Fibroblast of skin of left quadriceps (primary cell): ENCODE results near the gene NOLC1.
"Not testable (repeated sequence)": the region's sequence is repeated elsewhere in the genome, so short reads cannot be mapped to it uniquely, and the experiment has no call there.

Experiments
- DNase-seq, 2 experiments: peaks; one replicate each; pipeline ENCODE4 v3.0.0-alpha.2; 2013; ENCODE audit warnings: low read depth in 2 of 2

The NOLC1 gene

DNA sequence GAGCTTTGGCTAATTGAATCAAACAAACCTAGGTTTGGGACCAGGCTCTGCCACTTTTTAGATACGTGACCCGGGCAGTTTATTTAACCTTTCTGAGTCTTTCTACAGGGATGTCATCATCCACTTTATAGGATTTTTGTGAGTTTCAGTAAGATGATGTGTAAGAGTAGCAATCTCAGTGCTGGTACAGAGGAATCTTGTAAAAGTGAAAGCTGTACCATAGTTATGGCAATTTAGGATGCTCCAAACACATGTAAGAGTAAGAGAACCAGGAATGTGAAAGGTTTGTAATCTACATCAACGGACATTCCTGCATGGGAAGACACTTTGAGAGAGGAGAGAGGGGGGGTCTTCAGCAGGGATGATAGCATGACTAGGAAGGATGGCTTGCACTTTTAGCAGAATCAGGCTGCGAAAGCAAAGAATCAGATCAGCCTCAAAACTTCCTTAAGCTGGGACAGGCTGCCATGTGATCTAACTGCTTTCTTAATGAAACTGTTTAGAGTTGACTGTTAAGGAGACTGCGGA lies 968 bp downstream of the NOLC1 start:
- DNase-seq = no peak

DNA sequence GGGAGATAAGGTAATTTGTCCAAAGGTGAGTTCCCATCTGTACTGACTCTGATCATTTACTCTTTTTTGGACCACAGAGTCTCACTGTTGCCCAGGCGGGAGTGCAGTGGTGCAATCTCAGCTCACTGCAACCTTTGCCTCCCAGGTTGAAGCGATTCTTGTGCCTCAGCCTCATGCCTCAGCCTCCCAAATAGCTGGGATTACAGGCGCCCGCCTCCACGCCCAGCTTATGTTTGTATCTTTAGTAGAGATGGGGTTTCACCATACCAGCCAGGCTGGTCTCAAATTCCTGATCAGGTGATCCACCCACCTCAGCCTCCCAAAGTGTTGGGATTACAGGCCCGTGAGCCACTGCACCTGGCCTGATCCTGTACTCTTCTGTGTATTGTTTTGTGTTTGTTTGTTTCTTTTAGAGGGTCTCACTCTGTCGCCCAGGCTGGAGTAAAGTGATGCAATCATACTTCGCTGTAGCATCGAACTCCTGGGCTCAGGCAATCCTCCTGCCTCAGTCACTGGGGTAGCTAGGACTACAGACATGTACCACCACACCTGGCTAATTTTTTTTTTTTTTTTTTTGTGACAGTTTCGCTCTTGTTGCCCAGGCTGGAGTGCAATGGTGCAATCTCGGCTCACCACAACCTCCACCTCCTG lies 2.4 kb downstream of the NOLC1 start:
- DNase-seq = no peak

DNA sequence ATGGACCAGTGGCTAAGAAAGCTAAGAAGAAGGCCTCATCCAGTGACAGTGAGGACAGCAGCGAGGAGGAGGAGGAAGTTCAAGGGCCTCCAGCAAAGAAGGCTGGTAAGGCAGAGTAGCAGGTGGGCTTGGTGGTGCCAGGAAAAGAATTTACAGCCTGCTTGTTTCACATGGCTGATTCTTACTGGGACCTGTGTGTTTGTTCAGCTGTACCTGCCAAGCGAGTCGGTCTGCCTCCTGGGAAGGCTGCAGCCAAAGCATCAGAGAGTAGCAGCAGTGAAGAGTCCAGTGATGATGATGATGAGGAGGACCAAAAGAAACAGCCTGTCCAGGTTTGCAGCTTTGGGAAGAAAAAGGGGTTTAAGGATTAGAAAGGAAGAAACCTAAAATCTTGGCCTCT lies 5.0 kb downstream of the NOLC1 start:
- no peak for DNase-seq

DNA sequence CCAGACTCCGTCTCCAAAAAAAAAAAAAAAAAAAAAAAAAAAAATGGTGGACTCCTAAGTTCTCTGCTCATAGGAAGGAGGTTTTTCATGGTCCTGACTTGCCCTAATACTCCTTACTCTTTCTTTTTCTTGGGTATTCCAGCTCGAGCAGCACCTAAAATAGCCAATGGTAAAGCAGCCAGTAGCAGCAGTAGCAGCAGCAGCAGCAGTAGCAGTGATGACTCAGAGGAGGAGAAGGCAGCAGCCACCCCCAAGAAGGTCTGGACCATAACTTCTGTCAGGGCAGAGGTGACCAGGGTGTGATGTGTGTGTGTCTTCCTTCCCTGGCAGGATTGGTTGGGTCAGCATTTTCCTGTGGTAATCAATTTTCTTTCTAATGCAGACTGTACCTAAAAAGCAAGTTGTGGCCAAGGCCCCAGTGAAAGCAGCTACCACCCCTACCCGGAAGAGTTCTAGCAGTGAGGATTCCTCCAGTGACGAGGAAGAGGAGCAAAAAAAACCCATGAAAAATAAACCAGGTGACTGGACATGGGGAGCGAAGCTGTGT lies 6.9 kb downstream of the NOLC1 start:
- DNase-seq = no peak

DNA sequence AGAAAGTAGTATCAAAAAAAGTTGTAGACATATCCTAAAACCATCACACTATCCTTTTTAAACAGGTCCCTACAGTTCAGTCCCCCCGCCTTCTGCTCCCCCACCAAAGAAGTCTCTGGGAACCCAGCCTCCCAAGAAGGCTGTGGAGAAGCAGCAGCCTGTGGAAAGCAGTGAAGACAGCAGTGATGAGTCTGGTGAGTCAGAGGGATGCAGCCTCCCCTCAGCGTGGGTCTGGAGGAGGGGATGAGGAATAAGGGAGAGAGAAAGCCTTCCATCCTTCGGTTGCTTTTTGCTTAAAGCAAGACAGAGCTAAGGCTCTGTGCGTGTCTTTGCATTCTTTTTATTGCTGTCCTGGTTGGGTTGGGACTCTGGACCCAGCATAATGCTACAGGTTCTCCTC lies 7.6 kb downstream of the NOLC1 start:
- DNase-seq = no peak

DNA sequence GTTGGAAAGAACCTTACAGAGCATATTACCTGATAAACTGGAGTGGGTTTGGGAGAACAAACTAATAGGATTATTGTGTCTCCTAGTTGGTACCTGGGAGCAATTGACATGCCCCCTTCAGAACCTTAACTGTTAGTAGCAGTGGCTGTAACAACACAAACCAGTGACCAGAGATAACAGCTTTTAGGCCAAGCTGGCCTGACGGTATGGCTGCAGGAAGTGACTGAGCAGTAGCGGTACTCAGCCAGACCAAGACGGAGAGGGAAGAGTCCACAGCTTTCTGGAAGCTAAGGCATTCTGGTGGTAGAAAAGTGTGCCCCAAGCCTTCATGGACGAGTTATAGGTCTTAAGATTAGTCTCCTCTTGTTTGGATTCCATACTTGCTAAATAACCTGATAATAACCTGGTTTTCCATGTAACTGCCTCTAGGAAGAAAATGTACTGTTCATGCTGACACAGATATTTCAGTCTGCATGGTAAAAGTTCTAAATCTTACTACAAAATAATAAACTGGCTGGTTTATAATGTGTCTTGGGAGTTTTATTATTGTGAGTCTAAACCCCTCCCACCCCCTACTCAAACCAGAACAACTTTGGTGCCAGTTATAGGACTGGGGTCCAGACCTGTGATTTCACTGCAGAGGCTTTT lies 11.3 kb downstream of the NOLC1 start:
- DNase-seq = no peak

DNA sequence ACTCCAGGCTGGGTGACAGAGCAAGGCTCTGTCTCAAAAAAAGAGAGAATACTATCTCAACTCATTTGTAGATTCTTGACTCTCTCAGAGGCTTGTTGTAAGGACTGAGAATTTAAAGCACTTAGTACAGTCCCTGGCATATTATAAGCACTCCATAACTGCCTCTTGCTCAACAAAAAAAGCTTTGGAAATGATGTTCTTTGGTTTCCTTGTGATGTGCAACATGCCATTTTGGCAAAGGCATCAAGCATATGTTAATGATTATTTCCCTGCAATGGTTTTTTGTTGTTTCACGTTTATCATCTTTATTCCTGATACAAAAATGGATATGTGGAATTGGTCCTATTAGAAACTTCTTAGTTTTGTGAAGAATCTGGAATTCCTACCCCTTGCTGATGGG lies 15.7 kb downstream of the NOLC1 start:
- DNase-seq = peak; percentile 18 to 28

DNA sequence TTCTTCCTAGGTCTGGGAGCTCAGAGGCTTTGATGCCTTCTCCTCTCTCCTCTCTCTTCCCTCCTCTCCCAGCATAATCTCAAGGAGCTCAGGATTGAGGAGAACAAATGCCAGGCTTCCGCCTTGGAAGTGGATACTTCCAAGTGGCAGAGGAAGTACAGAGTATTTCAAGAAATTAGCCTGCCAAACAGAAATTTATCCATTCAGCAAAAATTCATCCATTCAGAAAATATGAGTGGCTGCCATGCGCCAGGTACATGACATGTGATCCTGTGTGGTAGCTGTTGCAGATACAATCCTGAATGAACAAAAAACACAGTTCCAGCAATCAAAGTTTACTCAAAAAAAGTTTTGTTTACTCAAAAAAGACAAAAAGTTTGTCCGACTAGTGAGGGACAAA lies 18.4 kb downstream of the NOLC1 start:
- no peak for DNase-seq

DNA sequence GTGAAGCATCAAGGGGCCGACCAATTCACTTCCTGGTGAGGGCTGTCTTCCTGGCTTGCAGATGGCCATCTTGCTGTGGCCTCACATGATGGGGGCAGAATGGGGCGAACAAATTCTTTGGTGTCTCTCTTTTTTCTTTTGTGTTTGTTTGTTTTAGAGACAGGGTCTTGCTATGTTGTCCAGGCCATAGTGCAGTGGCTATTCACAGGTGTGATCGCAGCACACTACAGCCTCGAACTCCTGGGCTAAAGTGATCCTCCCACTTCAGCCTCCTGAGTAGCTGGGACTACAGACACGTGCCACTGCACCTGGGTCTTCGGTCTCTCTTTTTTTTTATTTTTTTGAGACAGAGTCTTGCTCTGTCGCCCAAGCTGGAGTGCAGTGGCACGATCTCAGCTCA lies 20.1 kb downstream of the NOLC1 start:
- no peak for DNase-seq

DNA sequence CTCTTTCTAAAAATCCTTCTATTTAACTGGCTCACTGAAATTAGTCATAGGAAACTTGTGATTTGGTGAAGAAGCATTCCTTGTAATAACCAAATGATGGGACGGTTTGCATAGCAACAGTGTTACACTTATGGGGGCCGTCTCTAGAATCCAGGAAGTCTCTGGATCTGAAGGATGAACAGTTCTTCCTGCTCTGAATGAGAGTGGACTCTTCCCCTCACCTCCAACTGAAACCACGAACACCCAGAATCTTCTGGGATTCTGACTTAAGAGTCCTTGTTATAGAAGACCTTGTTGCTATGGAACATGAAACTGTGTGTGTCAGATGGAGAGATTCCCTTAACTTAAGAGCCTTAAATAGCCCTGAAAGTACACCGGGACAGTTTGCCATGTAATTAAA lies 23.2 kb downstream of the NOLC1 start:
- peak; percentile 27 to 28 for DNase-seq

DNA sequence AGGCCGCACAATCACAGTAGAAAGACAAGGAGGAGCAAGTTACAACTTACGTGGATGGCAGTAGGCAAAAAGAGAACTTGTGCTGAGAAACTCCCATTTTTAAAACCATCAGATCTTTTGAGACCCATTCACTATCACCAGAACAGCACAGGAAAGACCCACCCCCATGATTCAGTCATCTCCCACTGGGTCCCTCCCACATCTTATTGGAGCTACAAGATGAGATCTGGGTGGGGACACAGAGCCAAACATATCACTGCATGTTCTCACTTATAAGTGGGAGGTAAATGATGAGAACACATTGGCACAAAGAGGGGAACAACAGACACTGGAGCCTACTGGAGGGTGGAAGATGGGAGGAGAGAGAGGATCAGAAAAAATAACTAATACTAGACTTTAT lies 32.4 kb downstream of the NOLC1 start:
- no peak for DNase-seq

DNA sequence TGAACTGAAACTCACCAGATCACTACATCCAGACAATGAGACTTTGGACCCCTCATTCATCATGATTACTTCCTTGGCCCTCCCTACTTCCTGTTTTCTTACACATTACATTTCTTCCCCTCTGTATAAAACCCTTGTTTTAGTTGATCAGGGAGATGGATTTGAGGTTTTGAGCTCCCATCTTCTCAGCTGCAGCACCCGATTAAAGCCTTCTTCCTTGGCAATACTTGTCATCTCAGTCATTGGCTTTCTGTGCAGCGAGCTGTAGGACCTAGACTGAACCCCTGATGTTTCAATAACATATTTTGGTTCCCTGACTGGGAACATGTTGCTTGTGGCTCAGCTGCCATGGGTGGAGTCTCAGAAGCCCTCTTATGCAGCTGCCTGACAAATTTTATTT lies 33.1 kb downstream of the NOLC1 start:
- no peak for DNase-seq

DNA sequence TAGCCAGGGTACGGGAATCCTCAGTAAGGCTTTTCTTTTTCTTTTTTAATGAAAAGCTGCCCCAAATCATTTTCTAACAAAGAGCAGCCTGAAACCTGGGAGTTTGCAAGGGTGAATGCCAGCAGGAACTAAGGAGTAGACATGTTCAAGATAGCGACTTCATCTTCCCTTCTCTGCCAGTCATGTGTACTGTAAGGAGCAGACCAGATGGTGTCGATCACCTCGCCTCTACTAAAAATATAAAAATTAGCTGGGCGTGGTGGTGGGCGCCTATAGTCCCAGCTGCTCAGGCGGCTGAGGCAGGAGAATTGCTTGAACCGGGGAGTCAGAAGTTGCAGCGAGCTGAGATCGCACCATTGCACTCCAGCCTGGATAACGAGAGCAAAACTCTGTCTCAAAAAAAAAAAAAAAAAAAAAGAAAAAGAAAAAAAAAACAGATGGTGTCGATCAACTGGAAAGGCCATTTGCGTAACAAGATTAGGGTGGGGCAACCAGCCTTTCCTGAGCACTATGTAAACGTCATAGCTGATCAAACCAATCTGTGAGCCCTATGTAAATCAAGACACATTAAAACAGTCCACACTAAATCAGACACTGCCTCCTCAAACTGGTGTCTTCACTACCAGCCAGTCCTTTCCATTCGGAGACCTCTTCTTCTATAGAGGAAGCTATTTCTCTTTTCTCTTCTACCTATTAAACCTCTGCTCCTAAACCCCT lies 33.8 kb downstream of the NOLC1 start:
- no peak for DNase-seq

DNA sequence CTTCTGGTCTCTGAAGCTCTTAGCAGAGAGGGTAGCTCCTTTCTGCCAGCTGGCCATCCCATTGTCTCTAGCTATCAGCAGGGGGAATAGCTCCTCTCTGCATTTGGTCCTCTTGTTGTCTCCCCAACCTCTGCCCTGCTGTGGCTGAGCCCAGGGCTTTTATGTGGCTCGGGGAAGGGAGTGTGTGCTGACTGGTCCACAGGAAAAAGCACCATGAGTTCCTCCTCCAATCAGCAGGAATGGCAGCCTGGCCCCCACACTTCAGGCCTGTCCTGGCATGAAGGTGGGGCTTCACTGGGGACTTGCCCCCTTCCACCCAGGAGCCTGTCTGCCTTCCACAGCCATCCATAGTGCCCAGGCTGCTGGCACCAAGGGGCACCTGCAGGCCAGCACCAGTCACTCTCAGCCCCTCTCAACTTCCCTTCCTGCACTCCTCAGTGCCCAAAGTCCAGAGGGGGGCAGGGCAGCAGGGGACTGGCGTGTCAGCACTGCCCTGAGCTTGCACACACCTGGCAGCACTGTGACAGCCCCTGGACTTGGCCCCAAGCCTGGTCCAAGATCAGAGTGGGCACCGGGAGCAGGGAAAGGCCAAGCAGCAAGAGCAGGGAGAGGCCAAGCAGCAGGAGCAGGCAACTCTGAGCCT lies 36.2 kb downstream of the NOLC1 start:
- DNase-seq = no peak

DNA sequence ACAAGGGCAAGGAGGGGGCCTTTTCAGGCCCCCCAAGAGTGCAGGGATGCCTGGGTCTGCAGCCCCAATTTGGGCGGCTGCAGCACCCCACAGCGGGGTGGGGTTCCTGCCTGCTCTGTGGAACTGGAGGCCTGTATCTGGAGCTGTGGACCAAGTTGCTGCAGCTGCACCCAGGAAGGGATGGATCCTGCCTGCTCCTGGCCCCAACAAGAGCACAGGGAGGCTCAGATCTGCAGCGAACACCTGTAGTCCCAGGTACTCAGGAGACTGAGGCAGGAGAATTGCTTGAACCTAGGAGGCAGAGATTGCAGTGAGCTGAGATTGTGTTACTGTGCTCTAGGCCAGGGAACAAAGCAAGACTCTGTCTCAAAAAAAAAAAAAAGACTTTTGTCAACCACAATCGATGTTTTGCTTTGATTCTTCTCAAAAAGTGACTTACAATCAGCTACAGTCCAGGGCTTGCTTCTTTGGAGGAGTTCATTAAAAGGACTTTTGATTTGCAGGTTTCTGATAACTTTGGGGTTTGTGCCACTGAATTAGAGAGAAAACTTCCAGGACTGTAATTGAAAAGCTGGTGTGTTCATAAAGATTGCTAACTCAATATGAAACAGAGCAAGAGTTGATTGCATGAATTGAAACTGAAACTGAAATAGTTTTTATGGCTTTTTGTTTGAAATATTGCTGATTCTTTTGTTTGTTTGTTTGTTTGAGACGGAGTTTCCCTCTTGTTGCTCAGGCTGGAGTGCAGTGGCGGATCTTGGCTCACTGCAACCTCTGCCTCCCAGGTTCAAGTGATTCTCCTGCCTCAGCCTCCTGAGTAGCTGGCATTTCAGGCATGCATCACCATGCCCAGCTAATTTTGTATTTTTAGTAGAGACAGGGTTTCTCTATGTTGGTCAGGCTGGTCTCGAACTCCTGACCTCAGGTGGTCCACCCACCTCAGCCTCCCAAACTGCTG lies 37.0 kb downstream of the NOLC1 start:
- DNase-seq = not testable (repeated sequence)

DNA sequence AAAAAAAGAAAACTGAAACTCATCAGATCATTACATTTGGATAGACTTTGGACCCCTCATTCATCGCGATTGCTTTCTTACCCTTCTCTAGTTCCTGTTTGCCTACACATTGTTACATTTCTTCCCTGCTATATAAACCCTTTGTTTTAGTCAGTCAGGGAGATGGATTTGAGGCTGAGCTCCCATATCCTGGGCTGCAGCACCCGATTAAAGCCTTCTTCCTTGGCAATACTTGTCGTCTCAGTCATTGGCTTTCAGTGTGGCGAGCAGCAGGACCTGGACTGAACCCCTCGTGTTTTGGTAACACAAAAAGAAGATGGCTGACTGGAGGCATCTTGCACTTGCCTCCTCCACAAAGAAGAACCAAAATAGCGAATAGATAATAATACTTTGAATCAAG lies 39.8 kb downstream of the NOLC1 start:
- no peak for DNase-seq

DNA sequence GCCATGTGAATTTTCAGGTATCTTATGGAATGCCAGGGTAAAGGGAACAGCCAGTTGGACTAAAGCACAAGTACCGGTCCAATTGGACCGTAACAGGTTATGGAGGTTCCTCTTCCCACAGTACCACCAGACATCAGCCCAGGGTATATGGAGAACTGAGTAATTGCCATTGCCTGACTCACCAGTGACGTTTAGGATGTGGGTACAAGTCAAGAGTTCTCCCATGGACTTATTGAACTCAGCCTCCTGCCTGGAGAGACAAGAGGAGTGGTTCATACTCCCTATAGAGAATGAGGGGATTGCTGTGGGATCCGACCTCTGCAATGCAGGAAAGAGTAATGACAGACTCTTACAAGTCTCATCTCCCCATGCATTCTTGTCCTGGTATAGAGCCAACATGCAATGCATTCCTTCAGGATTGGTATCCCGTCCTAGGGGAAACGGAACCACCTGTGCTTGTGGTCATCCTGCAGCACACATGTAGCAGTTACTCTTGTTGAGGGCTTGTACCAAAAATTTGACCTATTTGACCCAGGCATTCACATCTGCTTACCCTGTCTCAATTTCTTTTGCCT lies 43.2 kb downstream of the NOLC1 start:
- DNase-seq = no peak

DNA sequence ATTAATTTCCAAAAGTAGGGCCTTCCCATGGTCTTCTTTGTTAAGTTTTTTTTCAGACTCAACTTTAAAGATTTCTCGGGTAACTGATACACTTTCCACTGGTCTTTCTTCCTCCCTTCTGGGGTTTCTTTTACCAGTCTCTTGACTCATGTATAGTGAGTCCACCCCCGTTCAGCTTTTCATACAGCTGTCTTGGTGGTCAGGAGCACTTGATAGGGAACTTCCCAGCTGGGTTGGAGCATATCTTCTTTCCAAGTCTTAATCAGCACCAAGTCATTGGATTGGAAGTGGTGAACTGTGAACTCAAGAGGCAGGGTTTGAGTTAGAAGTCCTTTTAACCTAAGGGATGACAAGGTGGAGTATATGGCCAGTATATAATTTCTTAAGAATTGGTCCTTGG lies 44.7 kb downstream of the NOLC1 start:
- DNase-seq = no peak

DNA sequence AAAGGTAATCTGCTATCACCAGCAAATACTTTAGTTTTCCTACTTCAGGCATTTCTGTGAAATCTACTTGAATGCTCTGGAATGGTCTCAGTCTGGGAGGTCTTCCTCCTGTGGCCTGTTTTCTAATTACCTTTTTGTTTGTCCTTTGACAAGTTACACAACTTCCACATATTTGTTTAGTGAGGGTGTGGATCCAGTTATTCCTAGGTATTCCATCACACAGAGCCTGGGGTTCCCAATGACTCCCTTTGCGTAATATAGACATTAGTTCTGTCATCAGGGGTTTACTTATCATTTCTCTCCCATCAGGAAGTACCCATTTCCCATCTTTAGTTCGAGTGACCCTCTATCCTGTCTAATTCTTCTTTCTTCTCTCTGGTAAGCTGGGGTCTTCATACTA lies 45.8 kb downstream of the NOLC1 start:
- no peak for DNase-seq

DNA sequence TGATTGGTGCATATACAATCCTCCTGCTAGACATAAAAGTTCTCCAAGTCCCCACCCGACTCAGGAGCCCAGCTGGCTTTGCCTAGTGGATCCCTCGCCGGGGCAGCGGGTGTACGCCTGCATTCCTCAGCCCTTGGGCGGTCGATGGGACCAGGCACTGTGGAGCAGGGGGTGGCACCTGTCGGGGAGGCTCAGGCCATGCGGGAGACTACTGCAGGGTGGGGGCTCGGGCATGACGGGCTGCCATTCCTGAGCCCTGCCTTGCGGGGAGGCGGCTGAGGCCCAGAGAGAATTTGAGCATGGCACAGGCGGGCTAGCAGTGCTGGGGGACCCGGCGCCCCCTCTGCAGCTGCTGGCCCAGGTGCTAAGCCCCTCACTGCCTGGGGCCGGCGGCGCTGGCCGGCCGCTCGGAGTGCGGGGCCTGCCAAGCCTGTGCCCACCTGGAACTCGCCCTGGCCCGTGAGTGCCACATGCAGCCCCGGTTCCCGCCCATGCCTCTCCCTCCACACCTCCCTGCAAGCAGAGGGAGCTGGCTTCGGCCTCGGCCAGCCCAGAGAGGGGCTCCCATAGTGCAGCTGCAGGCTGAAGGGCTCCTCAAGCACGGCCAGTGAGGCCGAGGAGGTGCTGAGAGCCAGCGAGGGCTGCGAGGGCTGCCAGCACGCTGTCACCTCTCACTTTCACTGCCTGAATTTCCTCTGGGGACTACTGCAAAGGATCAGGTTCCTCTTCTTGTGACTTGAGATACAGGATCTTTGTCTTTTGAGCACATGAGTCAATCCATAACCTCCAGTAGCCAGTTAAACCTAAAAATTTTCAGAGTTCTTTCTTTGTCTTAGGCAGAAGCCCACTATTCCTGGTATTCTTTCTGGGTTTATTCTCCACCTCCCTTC lies 48.8 kb downstream of the NOLC1 start:
- no peak for DNase-seq
